Omental fat pad (tissue), 4 donors: ENCODE data around the gene PTPN21. TPM values are rescaled to one million over a fixed set of nuclear protein-coding genes. Genes with fewer than 3 reads are reported as not detected.
"Not testable (repeated sequence)": the region's sequence is repeated elsewhere in the genome, so short reads cannot be mapped to it uniquely, and the experiment has no call there.

Experiments used
- ATAC-seq: fragments of 150-250 bp; one replicate; pipeline ENCODE4 v1.9.1; 2016; ENCODE audit warnings: mild to moderate bottlenecking, moderate library complexity; ENCODE audit not compliant: low FRiP score
- DNase-seq: peaks from one replicate; pipeline ENCODE4 v3.0.0-alpha.2; 2019; ENCODE audit warnings: low spot score
- CTCF ChIP-seq, 3 donors: fragments of 450-650 bp; IDR thresholded peaks; one replicate each; pipeline ENCODE4 v1.5.1; 2016 to 2017; ENCODE audit warnings: antibody characterized with exemption in 3 of 3, mild to moderate bottlenecking in 3 of 3, moderate library complexity in 2 of 3
- total RNA-seq, 4 donors: library from RNA; depleted of rRNA; stranded (reverse); fragments of >200 nt; gene quantifications; one replicate each; pipeline ENCODE4 v1.1.0, GENCODE V29; 2016

The PTPN21 gene
- total RNA-seq, 4 donors from 2014 or later = 9.1 to 19.7 (median 14.8) TPM

GRCh38 chr14:88533064-88533602 lies 21.7 kb downstream of the PTPN21 start:
- DNase-seq (no peak), ATAC-seq (no peak)
- TF ChIP-seq CTCF (IDR thresholded peaks at IDR 0.05) = no peak

GRCh38 chr14:88529889-88530288 lies 24.9 kb downstream of the PTPN21 start:
- not testable (repeated sequence) for ATAC-seq, DNase-seq

- no peak for ATAC-seq
- no peak for DNase-seq
- no peak for TF ChIP-seq CTCF (IDR thresholded peaks at IDR 0.05)
Measured at GRCh38 chr14:88522393-88522792, 32.4 kb downstream of the PTPN21 start.

GRCh38 chr14:88521818-88522217 lies 33.0 kb downstream of the PTPN21 start:
- ATAC-seq = no peak
- no peak for DNase-seq
- TF ChIP-seq CTCF (IDR thresholded peaks at IDR 0.05) = no peak

- ATAC-seq (no peak), DNase-seq (no peak)
- no peak for TF ChIP-seq CTCF (IDR thresholded peaks at IDR 0.05)
Measured at GRCh38 chr14:88519907-88520306, 34.9 kb downstream of the PTPN21 start.

DNA sequence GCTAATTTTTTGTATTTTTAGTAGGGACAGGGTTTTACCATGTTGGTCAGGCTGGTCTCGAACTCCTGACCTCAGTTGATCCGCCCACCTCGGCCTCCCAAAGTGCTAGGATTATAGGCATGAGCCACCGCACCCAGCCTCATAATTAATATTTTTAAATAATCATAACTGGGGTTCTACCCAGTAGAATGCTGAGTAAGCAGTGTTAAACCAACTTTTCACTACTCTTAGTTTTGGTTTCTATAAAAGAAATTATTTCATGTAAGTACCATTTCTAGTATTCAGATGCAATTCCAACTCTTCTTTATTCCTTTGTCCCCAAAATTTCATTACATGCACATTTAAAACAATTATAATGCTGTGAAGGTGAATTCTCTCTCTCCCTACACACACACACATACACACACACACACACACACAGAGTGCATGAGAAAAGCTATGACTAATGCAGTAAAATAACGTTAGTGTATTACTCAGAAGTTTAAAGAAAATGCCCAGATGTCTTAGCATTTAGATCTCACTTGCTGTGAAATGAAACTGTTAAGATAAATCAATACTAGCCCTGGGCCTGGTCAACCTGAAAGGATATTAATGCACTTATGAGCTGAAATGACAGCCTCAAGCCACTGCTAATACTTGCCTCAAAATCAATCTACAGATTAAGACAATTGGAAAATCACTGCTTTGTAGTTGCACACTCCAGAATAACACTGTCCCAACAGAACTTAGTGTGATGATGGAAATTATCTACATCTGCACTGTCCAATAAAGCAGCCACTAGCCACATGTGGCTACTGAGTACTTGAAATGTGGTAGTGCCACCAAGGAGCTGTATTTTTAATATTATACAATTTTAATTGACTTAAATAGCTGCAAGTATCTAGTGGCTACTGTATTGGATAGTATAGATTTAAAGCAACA lies 36.0 kb downstream of the PTPN21 start:
- ATAC-seq (no peak), DNase-seq (no peak)
- TF ChIP-seq CTCF (IDR thresholded peaks at IDR 0.05) = no peak

DNA sequence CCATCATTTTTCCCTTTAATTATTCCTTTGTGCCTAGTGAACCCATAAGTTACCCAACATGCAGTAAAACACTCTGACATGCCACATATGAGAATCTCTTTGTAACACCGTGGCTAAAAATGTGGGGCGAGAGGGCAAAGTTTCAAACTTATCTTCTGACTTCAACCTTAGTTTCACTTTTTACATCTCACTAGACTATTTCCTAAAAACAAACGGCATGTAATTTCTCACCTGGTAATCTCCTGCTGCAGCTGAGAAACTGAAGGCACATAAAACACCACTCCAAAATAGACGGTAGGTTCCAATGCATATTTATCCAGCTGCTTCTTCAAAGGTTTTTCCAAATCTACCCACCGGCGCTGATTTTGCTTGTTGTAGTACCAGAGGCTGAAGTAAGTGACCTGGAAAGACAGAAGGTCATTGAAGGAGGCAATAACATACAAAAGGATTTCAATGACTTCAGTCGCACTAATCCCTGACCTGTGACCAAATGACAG lies 37.9 kb downstream of the PTPN21 start:
- TF ChIP-seq CTCF (IDR thresholded peaks at IDR 0.05) = no peak
- no peak for DNase-seq
- no peak for ATAC-seq
